ENCODE measurements around the gene MYO7A. TPM values are rescaled to one million over a fixed set of nuclear protein-coding genes. Genes with fewer than 3 reads are reported as not detected.
A peak's percentile ranks its signal among the peaks of the same experiment; 100 is the strongest.

The MYO7A gene
- total RNA-seq, 1 experiment from 2014 or later: 0.26 TPM

- peaks cover 11% of the 10 kb centered on the region for H3K27me3 Mint-ChIP-seq (ENCODE audit: insufficient read depth, unreplicated experiment)
- DNase-seq (ENCODE audit: unreplicated experiment): peak; percentile 43
- no peaks in the 10 kb centered on the region for H3K4me1 Mint-ChIP-seq (ENCODE audit: insufficient read depth, unreplicated experiment)
- intact Hi-C loops (cut with micrococcal nuclease): loop anchor here (1.0 to 5.0 kb wide), 3 partner anchors 61 to 490 kb away; no protein-coding TSS in a partner anchor
- ChIA-PET CTCF (interaction anchor here (0.5 to 5.4 kb wide), 50 partner anchors 9 to 1609 kb away, joined by 3 to 52 read pairs (median 4); no protein-coding TSS in a partner anchor), POLR2A (interaction anchor here (0.7 kb wide), 1 partner anchor 51 kb away, joined by 3 read pairs; no protein-coding TSS in a partner anchor)
- no peak overlapping the region for H3K27ac Mint-ChIP-seq (ENCODE audit: low read depth, unreplicated experiment)
- TF ChIP-seq CTCF (IDR thresholded peaks at IDR 0.05; ENCODE audit: unreplicated experiment): peak; percentile 99
- H3K36me3 Mint-ChIP-seq (ENCODE audit: insufficient read depth, unreplicated experiment): no peaks in the 10 kb centered on the region
- no peaks in the 10 kb centered on the region for H3K9me3 Mint-ChIP-seq (ENCODE audit: unreplicated experiment)
- peak overlapping the region; percentile 68 for H3K4me3 Mint-ChIP-seq (ENCODE audit: unreplicated experiment)
- no TSS peak for BruUV-seq (replicated peaks)
These were observed 673 bp upstream of the MYO7A start for GRCh38 chr11:77127235-77127911.

- ChIA-PET POLR2A (no interaction called here), CTCF (interaction anchor here (3.6 to 5.4 kb wide), 3 partner anchors 12 to 58 kb away, joined by 34 to 52 read pairs (median 34); no protein-coding TSS in a partner anchor)
- Mint-ChIP-seq H3K9me3 (ENCODE audit: unreplicated experiment) (no peaks in the 10 kb centered on the region), H3K4me3 (ENCODE audit: unreplicated experiment) (no peak overlapping the region), H3K36me3 (ENCODE audit: insufficient read depth, unreplicated experiment) (no peaks in the 10 kb centered on the region), H3K4me1 (ENCODE audit: insufficient read depth, unreplicated experiment) (no peaks in the 10 kb centered on the region), H3K27me3 (ENCODE audit: insufficient read depth, unreplicated experiment) (peaks cover 11% of the 10 kb centered on the region), H3K27ac (ENCODE audit: low read depth, unreplicated experiment) (no peak overlapping the region)
- no peak for DNase-seq (ENCODE audit: unreplicated experiment)
- no TSS peak for BruUV-seq (replicated peaks)
- no peak for TF ChIP-seq CTCF (IDR thresholded peaks at IDR 0.05; ENCODE audit: unreplicated experiment)
- intact Hi-C loops (cut with micrococcal nuclease): loop anchor here (5.0 kb wide), 1 partner anchor 488 kb away; no protein-coding TSS in a partner anchor
These were observed 1.2 kb downstream of the MYO7A start for GRCh38 chr11:77129069-77129841.

- Mint-ChIP-seq H3K27ac (ENCODE audit: low read depth, unreplicated experiment) (no peak overlapping the region), H3K36me3 (ENCODE audit: insufficient read depth, unreplicated experiment) (no peaks in the 10 kb centered on the region), H3K4me1 (ENCODE audit: insufficient read depth, unreplicated experiment) (no peaks in the 10 kb centered on the region), H3K27me3 (ENCODE audit: insufficient read depth, unreplicated experiment) (peaks cover 11% of the 10 kb centered on the region), H3K9me3 (ENCODE audit: unreplicated experiment) (no peaks in the 10 kb centered on the region), H3K4me3 (ENCODE audit: unreplicated experiment) (no peak overlapping the region)
- CTCF ChIA-PET: interaction anchor here (0.9 to 5.4 kb wide), 4 partner anchors 15 to 83 kb away, joined by 3 to 52 read pairs (median 20); no protein-coding TSS in a partner anchor
- BruUV-seq (replicated peaks): no TSS peak
- intact Hi-C loops (cut with micrococcal nuclease): loop anchor here (5.0 kb wide), 1 partner anchor 487 kb away; no protein-coding TSS in a partner anchor
- no peak for TF ChIP-seq CTCF (IDR thresholded peaks at IDR 0.05; ENCODE audit: unreplicated experiment)
- POLR2A ChIA-PET: interaction anchor here (0.5 kb wide), 1 partner anchor 339 kb away, joined by 4 read pairs; no protein-coding TSS in a partner anchor
- DNase-seq (ENCODE audit: unreplicated experiment): no peak
These were observed 2.1 kb downstream of the MYO7A start for GRCh38 chr11:77129842-77130756.

All from MCF 10A (cell line).